Activated CD4-positive, alpha-beta T cell treated with anti-CD3 and anti-CD28 coated beads, Interleukin-2, amount 10 ng/mL, durations not matched to agents 24 days and 14 days (primary cell): ENCODE data around the gene EHMT1. TPM values are rescaled to one million over a fixed set of nuclear protein-coding genes. Genes with fewer than 3 reads are reported as not detected.
A peak's percentile ranks its signal among the peaks of the same experiment; 100 is the strongest.
"Not testable (repeated sequence)": the region's sequence is repeated elsewhere in the genome, so short reads cannot be mapped to it uniquely, and the experiment has no call there.

ENCODE experiments used
- DNase-seq: peaks from one replicate; pipeline ENCODE4 v3.0.0; 2022
- H3K27ac Mint-ChIP-seq: one replicate; pipeline ENCODE4 v1.8.0; 2022; ENCODE audit warnings: mild to moderate bottlenecking, mixed read lengths
- H3K27me3 Mint-ChIP-seq: one replicate; pipeline ENCODE4 v1.8.0; 2022; ENCODE audit warnings: mixed read lengths
- H3K36me3 Mint-ChIP-seq: one replicate; pipeline ENCODE4 v1.8.0; 2022; ENCODE audit warnings: low read depth, mild to moderate bottlenecking, mixed read lengths
- H3K4me1 Mint-ChIP-seq: one replicate; pipeline ENCODE4 v1.8.0; 2021; ENCODE audit warnings: mixed read lengths
- H3K4me3 Mint-ChIP-seq: one replicate; pipeline ENCODE4 v1.8.0; 2022; ENCODE audit warnings: mild to moderate bottlenecking, moderate library complexity, mixed read lengths
- H3K9me3 Mint-ChIP-seq: one replicate; pipeline ENCODE4 v1.8.0; 2021; ENCODE audit warnings: mixed read lengths
- intact Hi-C: fragments of 100-400 bp; cut with micrococcal nuclease; formaldehyde crosslinking; loops from one replicate; pipeline ENCODE4 v1.15.1; 2023
- total RNA-seq: library from RNA; stranded (reverse); gene quantifications from 2 replicates; pipeline ENCODE4 v1.2.3, GENCODE V29; 2022

EHMT1 gene
- total RNA-seq, 1 donor from 2014 or later = 99.4 TPM

- Mint-ChIP-seq H3K4me3 (no peak overlapping the region), H3K27ac (no peak overlapping the region), H3K9me3 (peaks cover 12% of the 10 kb centered on the region), H3K36me3 (peaks cover 42% of the 10 kb centered on the region), H3K27me3 (no peaks in the 10 kb centered on the region), H3K4me1 (peaks cover 21% of the 10 kb centered on the region)
- intact Hi-C loops = no loop called here
- no peak for DNase-seq
Observed at GRCh38 chr9:137702615-137703379, 84.0 kb downstream of the EHMT1 start.

DNA sequence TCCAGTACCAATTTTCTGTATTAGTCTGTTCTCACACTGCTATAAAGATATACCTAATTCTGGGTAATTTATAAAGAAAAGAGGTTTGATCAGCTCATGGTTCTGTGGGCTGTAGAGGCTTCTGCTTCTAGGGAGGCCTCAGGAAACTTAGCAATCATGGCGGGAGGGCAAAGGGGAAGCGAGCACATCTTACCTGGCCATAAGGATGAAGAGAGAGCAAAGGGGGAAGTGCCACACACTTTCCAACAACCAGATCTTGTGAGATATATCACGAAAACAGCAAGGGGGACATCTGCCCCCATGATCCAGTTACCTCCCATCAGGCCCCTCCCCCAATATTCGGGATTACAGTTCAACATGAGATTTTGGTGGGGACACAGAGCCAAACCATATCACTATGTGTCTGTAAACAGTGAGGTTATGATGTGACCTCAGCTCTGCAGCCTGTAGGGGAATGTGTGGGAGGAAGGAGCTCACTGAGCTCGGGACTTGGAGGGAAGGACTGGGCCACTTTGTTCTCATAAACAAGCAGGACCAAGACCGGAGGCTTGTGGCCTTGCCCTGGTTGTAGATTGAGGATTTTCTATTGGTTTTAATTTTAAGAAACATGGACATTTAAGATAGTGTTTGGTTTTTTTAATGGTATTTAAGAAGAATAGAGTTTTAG, 85.2 kb downstream of the EHMT1 start:
- Mint-ChIP-seq H3K4me3 (no peak overlapping the region), H3K9me3 (peaks cover 12% of the 10 kb centered on the region), H3K27me3 (no peaks in the 10 kb centered on the region), H3K4me1 (peaks cover 25% of the 10 kb centered on the region), H3K27ac (no peak overlapping the region), H3K36me3 (peaks cover 43% of the 10 kb centered on the region)
- intact Hi-C loops = no loop called here
- DNase-seq = no peak

DNA sequence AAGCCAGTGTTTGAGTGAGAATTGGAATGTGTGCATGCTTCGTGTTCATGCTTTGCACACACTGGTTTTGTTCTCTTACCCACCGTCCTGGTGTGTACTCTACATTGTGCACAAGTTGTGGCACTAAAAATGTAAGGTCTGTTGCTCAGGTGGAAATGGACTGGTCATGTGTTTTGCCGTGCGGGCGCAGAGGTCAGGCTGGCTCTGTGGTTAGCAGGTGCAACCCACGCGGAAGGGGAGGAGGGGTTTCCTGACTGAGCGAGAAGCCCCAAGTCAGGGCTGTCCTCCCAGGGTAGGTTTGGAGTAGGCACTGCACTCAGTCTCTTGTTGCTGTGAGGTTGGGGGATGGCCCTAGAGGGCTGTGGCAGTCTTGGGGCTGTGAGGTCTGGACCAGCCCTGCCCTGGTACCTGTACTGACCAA, 86.6 kb downstream of the EHMT1 start:
- H3K27me3 Mint-ChIP-seq = no peaks in the 10 kb centered on the region
- intact Hi-C loops = no loop called here
- H3K36me3 Mint-ChIP-seq = peaks cover 40% of the 10 kb centered on the region
- peaks cover 26% of the 10 kb centered on the region for H3K4me1 Mint-ChIP-seq
- peak overlapping the region; percentile 58 for H3K4me3 Mint-ChIP-seq
- peak overlapping the region; percentile 56 for H3K27ac Mint-ChIP-seq
- DNase-seq = peak; percentile 79
- H3K9me3 Mint-ChIP-seq = peaks cover 12% of the 10 kb centered on the region

GRCh38 chr9:137705906-137706305, 87.1 kb downstream of the EHMT1 start:
- H3K4me1 Mint-ChIP-seq = peaks cover 26% of the 10 kb centered on the region
- H3K9me3 Mint-ChIP-seq = peaks cover 10% of the 10 kb centered on the region
- no peak for DNase-seq
- peaks cover 37% of the 10 kb centered on the region for H3K36me3 Mint-ChIP-seq
- no peaks in the 10 kb centered on the region for H3K27me3 Mint-ChIP-seq
- H3K4me3 Mint-ChIP-seq = peak overlapping the region; percentile 58
- intact Hi-C loops = no loop called here
- H3K27ac Mint-ChIP-seq = peak overlapping the region; percentile 56

DNA sequence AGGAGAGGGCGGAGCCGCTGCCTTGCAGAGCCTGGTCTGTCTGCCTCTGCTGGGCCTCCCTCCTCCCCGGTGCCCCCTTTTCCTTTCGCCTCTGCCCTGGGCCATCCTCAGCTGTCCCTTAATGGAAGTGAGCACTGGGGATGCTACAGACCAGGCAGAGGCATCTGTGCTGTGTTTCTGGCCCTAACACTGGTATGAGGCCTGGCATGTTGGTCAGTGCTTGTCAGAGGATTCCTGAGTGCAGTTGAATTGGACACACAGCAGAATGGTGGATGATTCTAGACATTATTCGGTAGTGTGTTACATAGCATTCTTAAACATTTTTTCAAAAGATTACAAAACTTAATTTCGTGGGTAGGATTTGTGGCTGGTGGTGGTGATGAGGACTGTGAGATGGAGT, 88.6 kb downstream of the EHMT1 start:
- no peaks in the 10 kb centered on the region for H3K27me3 Mint-ChIP-seq
- no peak overlapping the region for H3K27ac Mint-ChIP-seq
- peaks cover 20% of the 10 kb centered on the region for H3K9me3 Mint-ChIP-seq
- no peak overlapping the region for H3K4me3 Mint-ChIP-seq
- H3K4me1 Mint-ChIP-seq = peaks cover 28% of the 10 kb centered on the region
- DNase-seq = no peak
- intact Hi-C loops = no loop called here
- H3K36me3 Mint-ChIP-seq = peaks cover 44% of the 10 kb centered on the region

DNA sequence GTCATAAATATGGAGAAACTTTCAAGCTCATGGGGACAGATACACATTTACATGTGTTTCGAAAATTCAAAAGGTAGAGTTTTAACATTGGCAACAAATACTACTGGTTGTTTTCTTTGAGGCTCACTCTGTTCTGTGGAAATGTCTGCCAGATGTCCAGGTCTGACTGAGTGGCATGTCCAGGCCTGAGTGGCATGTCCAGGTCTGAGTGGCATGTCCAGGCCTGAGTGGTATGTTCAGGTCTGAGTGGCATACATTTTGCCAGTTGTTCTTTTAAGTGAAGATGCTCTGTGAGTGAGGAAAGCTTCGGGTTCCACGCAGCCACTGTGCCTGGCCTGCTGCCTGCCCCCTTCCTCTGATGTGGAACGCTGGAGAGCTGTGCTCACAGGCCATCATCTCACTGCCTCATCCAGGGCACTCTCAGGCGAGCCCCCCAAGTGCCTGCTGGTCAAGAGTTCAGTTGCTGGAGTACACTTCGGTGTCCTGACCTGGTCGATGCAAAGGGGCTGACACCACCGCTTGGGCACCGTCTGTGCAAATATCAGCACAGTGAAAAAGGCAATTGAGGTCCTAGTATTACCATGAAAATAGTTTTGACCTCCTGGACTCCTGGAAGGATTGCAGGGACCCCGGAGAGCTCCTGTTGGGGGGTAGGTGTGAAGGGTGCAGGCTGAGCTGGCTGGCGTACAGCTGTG, 89.9 kb downstream of the EHMT1 start:
- DNase-seq = no peak
- no peaks in the 10 kb centered on the region for H3K27me3 Mint-ChIP-seq
- no peak overlapping the region for H3K4me3 Mint-ChIP-seq
- H3K27ac Mint-ChIP-seq = no peak overlapping the region
- peaks cover 39% of the 10 kb centered on the region for H3K36me3 Mint-ChIP-seq
- peaks cover 19% of the 10 kb centered on the region for H3K9me3 Mint-ChIP-seq
- peaks cover 28% of the 10 kb centered on the region for H3K4me1 Mint-ChIP-seq
- intact Hi-C loops = no loop called here

DNA sequence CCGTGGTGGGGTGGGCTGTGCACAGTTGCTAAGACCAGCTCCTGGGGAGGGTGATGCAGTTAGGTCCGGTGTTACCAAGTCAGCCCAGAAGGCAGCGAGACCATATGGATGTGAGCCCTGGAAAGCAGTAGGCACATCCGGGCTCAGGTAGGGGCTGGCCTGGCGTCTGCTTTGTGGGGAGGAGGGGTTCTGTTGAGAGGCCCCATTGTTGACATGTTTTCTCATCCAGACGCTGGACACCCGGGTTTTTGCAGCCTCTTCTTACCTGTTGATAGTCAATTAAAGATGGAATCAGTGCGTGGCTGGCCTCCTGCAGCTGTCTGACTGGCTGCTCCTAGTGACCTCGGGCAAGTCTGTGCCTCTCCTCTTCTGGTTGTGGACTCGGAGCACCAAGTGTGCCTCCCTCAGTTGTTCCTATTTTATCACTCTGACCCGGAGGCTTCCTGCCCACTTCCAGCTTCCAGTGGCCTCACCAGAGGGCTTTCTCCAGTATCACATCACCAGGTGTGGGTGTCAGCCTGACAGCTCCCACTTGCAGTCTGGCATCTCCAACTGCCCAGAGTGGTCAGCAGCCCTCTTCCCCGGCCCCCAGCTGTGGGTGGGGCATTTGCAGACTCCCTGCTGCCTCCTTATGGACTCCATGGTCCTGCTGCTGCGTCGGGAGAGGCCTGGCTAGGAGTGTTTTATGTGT, 90.8 kb downstream of the EHMT1 start:
- Mint-ChIP-seq H3K9me3 (peaks cover 21% of the 10 kb centered on the region), H3K27me3 (no peaks in the 10 kb centered on the region), H3K27ac (no peak overlapping the region), H3K36me3 (peaks cover 41% of the 10 kb centered on the region), H3K4me1 (peaks cover 25% of the 10 kb centered on the region), H3K4me3 (no peak overlapping the region)
- intact Hi-C loops = no loop called here
- no peak for DNase-seq

DNA sequence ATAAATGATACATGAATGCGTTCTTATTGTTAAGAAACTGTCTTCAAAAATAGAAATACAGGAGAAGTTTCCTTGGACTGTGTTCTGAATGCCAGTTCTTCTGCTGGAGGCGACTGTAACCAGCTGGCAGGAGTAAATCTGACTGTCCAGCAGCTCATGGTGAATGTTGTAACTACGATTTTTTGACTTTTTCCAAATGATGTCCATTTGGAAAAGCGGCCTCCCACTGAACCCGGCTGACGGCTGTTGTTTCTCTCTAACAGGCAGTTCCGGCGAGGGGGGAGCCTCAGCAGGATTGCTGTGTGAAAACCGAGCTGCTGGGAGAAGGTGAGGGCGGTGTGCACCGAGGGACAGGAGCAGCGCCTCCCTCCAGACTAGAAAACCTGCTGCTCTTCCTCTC, 91.9 kb downstream of the EHMT1 start:
- DNase-seq = no peak
- H3K36me3 Mint-ChIP-seq = peaks cover 43% of the 10 kb centered on the region
- H3K4me1 Mint-ChIP-seq = peaks cover 16% of the 10 kb centered on the region
- peaks cover 26% of the 10 kb centered on the region for H3K9me3 Mint-ChIP-seq
- no peak overlapping the region for H3K4me3 Mint-ChIP-seq
- H3K27me3 Mint-ChIP-seq = no peaks in the 10 kb centered on the region
- intact Hi-C loops = no loop called here
- H3K27ac Mint-ChIP-seq = no peak overlapping the region

DNA sequence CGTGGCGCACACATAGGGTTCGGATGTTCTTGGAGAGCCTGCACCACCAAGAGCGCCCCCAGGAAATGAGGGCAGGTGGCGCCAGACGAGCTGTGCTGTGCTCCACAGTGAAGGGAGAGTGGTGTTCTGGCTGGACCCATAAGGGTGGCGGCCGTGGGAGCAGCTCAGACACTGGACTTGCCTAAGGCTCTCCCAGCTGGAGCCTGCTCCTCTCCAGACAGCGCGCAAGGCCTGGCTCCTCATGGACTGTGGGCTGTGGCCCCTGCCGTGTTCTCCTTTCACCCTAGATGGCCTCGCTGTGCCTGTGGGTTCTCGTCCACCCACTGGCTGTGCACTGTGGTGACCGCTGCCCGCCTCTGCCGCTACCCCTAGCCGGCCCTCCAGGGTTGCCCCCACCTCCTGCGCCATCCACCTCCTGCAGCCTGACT, 92.9 kb downstream of the EHMT1 start:
- H3K36me3 Mint-ChIP-seq = peaks cover 47% of the 10 kb centered on the region
- intact Hi-C loops = no loop called here
- no peak for DNase-seq
- peaks cover 29% of the 10 kb centered on the region for H3K9me3 Mint-ChIP-seq
- H3K27ac Mint-ChIP-seq = no peak overlapping the region
- no peak overlapping the region for H3K4me3 Mint-ChIP-seq
- H3K27me3 Mint-ChIP-seq = no peaks in the 10 kb centered on the region
- H3K4me1 Mint-ChIP-seq = peaks cover 13% of the 10 kb centered on the region

DNA sequence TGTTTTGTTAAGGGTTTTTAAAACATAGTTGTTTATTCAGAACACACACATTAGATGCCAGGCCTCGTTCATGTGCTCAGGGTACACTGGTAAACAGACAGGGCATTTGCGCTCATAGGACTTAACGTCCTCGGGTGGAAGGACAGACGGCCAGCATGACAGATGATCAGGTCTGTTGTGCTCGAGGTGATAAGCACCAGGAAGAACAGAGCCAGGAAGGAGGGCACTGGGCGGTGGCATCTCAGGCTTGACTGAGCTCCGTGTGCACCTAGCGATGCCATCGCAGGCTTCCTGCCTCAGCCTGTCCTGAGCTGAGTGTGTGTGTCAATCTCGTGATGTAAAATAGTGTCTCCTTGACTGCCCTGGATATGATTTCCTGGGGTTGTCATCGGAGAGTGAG, 96.5 kb downstream of the EHMT1 start:
- DNase-seq = no peak
- Mint-ChIP-seq H3K9me3 (peaks cover 38% of the 10 kb centered on the region), H3K4me3 (no peak overlapping the region)

DNA sequence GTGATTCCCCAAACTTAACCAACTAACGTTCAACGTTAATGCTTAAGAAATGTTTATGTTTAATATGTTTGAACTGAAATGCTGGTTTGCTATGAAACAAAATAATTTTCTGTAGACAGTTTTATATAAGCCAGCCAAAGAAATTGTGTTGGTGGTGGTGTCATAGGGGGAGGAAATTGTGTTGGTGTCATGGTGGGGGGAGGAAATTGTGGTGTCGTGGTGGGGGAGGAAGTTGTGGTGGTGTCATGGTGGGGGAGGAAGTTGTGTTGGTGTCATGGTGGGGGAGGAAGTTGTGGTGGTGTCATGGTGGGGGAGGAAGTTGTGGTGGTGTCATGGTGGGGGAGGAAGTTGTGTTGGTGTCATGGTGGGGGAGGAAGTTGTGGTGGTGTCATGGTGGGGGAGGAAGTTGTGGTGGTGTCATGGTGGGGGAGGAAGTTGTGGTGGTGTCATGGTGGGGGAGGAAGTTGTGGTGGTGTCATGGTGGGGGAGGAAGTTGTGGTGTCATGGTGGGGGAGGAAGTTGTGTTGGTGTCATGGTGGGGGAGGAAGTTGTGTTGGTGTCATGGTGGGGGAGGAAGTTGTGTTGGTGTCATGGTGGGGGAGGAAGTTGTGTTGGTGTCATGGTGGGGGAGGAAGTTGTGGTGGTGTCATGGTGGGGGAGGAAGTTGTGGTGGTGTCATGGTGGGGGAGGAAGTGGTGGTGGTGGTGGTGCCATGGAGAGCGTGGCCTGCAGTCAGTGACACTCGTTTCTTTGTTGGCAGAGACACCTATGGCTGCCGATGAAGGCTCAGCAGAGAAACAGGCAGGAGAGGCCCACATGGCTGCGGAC, 97.3 kb downstream of the EHMT1 start:
- H3K9me3 Mint-ChIP-seq = peaks cover 36% of the 10 kb centered on the region
- peak overlapping the region; percentile 88 for H3K27ac Mint-ChIP-seq
- intact Hi-C loops, DNase-seq, H3K4me1 Mint-ChIP-seq, H3K27me3 Mint-ChIP-seq, H3K4me3 Mint-ChIP-seq: not testable (repeated sequence)
- H3K36me3 Mint-ChIP-seq = peaks cover 78% of the 10 kb centered on the region

More for the DNA sequence above, 96.5 kb downstream of the EHMT1 start:
- intact Hi-C loops = no loop called here
- Mint-ChIP-seq H3K27ac (peak overlapping the region; percentile 88), H3K27me3 (no peaks in the 10 kb centered on the region), H3K36me3 (peaks cover 75% of the 10 kb centered on the region), H3K4me1 (peaks cover 5% of the 10 kb centered on the region)

DNA sequence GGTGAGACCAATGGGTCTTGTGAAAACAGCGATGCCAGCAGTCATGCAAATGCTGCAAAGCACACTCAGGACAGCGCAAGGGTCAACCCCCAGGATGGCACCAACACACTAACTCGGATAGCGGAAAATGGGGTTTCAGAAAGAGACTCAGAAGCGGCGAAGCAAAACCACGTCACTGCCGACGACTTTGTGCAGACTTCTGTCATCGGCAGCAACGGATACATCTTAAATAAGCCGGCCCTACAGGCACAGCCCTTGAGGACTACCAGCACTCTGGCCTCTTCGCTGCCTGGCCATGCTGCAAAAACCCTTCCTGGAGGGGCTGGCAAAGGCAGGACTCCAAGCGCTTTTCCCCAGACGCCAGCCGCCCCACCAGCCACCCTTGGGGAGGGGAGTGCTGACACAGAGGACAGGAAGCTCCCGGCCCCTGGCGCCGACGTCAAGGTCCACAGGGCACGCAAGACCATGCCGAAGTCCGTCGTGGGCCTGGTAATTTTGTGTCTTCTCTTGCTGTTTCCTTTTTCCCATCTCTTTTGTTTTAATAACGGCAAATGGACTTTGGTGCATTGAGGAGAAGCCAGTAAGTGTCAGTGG, 98.0 kb downstream of the EHMT1 start:
- H3K27me3 Mint-ChIP-seq = no peaks in the 10 kb centered on the region
- DNase-seq = no peak
- peaks cover 79% of the 10 kb centered on the region for H3K36me3 Mint-ChIP-seq
- peaks cover 10% of the 10 kb centered on the region for H3K4me1 Mint-ChIP-seq
- intact Hi-C loops = no loop called here
- H3K27ac Mint-ChIP-seq = peak overlapping the region; percentile 29
- H3K9me3 Mint-ChIP-seq = peaks cover 37% of the 10 kb centered on the region
- no peak overlapping the region for H3K4me3 Mint-ChIP-seq
